Epithelial cell of prostate (primary cell): ENCODE measurements around the gene NYAP1.
"Not testable (repeated sequence)": the region's sequence is repeated elsewhere in the genome, so short reads cannot be mapped to it uniquely, and the experiment has no call there.

Source experiments
- DNase-seq: peaks from one replicate; pipeline ENCODE4 v3.0.0-alpha.2; 2011; ENCODE audit warnings: low read depth, low spot score
- H3K27ac ChIP-seq: fragments of 450-650 bp; 2 replicates; pipeline ENCODE4 v1.5.1; 2017; ENCODE audit warnings: mild to moderate bottlenecking

Gene NYAP1

DNA sequence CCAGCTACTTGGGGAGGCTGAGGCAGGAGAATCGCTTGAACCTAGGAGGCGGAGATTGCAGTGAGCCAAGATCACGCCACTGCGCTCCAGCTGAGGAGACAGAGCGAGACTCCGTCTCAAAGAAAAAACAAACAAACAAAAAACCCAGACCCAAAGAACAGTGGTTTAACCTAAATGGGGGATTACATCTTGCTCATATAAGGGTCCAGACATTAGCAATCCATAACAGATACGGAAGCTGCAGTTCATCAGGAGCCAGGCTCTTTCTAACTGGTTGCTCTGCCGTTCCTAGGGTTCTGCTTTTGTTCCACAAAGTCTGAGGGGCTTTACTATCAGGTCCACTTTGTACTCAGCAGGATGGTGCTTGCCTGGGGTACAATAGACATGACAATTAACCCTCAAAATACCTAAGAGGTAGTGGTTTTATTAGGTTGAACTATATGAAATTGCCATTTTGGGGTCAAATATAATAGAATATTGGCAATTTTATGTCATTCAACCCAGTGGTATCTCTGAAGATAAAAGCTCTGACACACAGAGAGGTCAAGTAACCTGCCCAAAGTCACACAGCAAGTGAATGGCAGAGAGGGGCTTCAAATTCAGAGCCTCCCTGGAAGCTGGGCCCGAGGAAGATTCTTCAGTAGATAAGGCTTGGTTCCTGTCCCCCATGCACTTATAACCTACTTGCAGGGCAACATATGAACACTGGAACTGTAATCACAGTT lies 21.3 kb downstream of the NYAP1 start:
- H3K27ac ChIP-seq = no peak overlapping the region
- DNase-seq = no peak

DNA sequence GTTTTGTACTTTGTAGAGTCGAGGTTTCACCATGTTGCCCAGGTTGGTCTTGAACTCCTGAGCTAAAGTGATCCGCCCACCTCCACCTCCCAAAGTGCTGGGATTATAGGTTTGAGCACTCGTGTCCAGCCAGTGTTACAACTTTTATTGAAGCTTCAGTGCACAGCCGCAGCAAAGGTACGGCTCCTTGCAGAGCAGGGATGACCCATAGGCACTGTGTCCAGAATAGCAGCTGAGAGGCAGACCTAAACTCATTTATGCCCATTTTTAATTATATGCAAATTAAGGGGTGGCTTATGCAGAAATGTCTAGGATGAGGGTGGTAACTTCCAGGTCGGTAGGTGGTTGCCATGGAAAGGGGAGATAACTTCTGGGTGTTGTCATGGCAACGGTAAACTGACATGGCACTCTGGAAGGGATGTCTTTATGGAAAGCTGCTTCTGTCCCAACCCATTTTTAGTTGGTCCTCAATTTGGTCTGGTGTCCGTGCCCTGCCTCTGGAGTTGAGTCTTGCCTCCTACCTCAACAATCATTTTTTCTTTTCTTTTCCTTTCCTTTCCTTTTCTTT lies 22.7 kb downstream of the NYAP1 start:
- H3K27ac ChIP-seq = no peak overlapping the region
- DNase-seq = no peak

GRCh38 chr7:100509231-100509630 lies 25.5 kb downstream of the NYAP1 start:
- DNase-seq = peak; percentile 92
- peak overlapping the region; percentile 68 for H3K27ac ChIP-seq

DNA sequence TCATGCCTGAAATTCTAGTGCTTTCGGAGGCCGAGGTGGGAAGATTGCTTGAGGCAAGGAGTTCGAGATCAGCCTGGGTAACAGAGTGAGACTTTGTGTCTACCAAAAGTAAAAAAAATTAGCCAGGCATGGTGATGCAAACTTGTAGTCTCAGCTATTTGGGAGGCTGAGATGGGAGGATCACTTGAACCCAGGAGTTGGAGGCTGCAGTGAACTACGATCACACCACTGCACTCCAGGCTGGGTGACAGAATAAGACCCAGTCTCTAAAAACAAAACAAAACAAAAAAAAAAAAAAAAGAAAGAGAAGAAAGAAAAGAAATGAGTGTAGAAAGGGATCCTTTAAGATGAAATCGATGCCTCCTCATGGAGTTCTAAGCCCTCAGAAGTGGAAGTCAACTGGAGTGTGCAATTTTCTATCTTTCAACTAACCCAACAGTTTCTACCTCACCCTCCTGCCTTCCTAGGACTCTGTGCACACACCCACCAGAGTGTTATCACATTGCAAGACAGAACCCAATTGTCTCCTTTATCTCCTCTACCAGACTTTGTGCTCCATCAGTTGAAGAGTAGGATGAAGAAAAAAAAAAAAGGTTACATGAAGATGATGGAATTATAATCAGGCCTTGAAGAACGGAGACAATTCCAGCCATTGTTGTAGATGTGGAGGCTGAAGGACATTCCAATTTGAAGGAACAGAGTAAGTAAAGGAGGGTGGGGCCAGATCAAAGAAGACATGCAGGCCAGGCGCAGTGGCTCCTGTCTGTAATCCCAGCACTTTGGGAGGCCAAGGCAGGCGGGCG lies 26.9 kb downstream of the NYAP1 start:
- no peak for DNase-seq
- H3K27ac ChIP-seq = no peak overlapping the region

DNA sequence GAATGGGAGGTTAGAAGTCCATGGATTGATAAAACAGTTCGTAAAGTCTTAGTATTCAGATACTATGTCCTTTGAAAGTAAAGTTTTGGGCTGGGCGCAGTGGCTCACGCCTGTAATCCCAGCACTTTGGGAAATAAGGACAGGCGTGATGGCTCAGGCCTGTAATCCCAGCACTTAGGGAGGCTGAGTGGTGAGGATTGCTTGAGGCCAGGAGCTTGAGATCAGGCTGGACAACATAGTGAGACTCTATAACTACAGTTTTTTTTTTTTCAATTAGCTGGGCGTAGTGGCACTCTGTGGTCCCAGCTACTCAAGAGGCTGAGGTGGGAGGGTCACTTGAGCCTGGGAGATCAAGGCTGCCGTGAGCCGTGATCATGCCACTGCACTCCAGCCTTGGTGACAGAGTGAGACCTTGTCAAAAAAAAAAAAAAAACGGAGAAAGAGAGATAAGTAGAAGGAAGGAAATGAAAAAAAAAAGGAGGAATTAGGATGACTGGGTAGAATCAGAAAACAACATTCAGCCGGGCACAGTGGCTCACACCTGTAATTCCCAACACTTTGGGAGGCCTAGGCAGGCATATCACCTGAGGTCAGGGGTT lies 29.6 kb downstream of the NYAP1 start:
- DNase-seq = no peak
- no peak overlapping the region for H3K27ac ChIP-seq

DNA sequence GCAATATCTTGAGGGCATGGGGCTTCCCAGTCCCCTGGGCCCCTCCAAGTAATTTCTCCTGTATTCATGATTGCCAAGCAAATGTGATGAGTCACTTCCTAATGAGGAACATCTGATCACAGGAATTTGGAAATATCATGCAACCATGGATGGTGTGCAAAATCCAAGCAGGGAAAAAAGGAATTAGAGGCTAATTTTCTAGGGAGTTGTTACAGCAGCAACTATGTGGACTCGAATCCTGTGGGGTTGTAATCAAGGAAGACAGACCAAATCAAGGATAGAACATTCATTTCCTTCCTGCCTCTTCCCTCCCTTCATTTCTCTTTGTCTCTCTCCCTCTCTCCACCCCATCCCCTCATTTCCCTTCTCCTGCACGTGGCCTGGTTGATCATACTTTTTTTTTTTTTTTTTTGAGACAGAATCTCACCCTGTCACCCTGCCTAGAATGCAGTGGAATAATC lies 31.4 kb downstream of the NYAP1 start:
- no peak for DNase-seq

GRCh38 chr7:100516135-100516812 lies 32.5 kb downstream of the NYAP1 start:
- H3K27ac ChIP-seq = no peak overlapping the region
- DNase-seq = no peak

More for the DNA sequence above, 31.4 kb downstream of the NYAP1 start:
- H3K27ac ChIP-seq = peak overlapping the region; percentile 1

GRCh38 chr7:100517305-100517704 lies 33.6 kb downstream of the NYAP1 start:
- H3K27ac ChIP-seq = no peak overlapping the region
- no peak for DNase-seq

- no peak overlapping the region for H3K27ac ChIP-seq
- DNase-seq = no peak
Observed at GRCh38 chr7:100519580-100519979, 35.9 kb downstream of the NYAP1 start.

- DNase-seq = no peak
- H3K27ac ChIP-seq = no peak overlapping the region
Observed at GRCh38 chr7:100520138-100520537, 36.4 kb downstream of the NYAP1 start.

- DNase-seq = no peak
- H3K27ac ChIP-seq = no peak overlapping the region
Observed at GRCh38 chr7:100521076-100521475, 37.3 kb downstream of the NYAP1 start.

DNA sequence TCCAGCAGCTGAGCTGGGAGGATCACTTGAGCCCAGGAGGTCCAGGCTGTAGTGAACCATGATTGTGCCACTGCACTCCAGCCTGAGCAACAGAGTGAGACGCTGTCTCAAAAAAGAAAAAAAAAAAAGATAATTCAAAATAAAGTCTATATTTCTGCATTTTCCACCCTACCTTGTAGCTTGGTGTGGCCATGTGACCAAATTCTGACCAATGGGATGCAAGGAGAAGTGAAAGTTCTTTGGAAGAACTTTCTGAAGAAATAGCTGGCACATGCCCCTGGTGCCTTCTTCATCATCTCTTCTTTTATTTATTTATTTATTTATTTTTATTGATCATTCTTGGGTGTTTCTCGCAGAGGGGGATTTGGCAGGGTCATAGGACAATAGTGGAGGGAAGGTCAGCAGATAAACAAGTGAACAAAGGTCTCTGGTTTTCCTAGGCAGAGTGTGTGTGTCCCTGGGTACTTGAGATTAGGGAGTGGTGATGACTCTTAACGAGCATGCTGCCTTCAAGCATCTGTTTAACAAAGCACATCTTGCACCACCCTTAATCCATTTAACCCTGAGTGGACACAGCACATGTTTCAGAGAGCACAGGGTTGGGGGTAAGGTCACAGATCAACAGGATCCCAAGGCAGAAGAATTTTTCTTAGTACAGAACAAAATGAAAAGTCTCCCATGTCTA lies 38.3 kb downstream of the NYAP1 start:
- DNase-seq, H3K27ac ChIP-seq: not testable (repeated sequence)

- not testable (repeated sequence) for H3K27ac ChIP-seq, DNase-seq
Observed at GRCh38 chr7:100523192-100523591, 39.5 kb downstream of the NYAP1 start.

DNA sequence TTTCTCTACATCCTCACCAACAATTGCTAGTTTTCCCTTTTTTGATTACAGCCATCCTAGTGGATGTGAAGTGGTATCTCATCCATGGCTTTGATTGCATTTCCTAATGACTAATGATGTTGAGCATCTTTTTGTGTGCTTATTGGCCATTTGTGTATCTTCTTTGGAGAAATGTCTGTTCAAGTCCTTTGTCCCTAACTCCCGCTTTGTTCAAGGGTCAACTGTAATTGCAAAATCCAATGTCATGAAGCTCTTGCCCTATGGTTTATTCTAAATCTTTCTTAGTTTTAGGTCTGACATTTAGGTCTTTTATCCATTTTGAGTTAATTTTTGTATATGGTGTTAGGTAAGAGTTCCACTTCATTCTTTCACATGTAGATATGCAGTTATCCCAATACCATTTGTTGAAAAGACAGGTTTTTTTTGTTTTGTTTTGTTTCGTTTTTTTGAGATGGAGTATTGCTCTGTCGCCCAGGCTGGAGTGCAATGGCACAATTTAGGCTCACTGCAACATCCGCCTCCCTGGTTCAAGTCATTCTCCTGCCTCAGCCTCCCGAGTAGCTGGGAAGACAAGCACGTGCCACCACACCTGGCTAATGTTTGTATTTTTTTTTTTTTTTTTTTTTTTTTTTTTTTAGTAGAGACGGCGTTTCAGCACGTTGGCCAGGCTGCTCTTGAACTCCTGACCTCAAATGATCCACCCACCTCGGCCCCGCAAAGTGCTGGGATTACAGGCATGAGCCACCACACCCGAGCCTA lies 44.6 kb downstream of the NYAP1 start:
- H3K27ac ChIP-seq, DNase-seq: not testable (repeated sequence)

DNA sequence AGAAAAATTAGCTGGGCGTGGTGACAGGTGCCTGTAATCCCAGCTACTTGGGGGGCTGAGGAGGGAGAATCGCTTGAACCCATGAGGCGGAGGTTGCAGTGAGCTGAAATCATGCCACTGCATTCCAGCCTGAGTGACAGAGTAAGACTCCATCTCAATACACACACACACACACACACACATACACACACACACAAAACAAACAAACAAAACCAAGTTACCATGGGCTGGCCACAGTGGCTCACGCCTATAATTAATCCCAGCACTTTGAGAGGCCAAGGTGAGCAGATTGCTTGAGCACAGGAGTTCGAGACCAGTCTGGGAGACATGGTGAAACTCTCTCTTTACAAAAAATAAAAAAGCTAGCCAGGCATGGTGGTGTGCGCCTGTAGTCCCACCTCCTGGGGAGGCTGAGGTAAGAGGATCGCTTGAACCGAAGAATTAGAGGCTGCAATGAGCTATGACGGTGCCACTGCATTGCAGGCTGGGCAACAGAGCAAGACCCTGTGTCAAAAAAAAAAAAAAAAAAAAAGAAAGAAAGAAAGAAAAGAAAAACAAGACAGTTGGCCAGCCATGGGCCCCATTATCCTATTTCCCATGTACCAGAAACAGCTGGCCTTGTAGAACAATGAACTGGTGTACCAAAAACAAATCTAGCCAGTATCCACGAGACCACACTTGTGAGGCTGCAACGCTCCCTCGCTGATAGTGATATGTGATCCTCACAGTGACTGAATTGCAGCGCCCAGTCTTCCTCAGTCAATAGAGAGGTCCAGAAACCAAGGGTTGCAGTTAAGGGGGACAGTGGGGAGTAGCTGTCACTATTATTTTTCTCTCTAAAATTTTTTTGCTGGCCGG lies 48.7 kb downstream of the NYAP1 start:
- no peak overlapping the region for H3K27ac ChIP-seq
- no peak for DNase-seq

DNA sequence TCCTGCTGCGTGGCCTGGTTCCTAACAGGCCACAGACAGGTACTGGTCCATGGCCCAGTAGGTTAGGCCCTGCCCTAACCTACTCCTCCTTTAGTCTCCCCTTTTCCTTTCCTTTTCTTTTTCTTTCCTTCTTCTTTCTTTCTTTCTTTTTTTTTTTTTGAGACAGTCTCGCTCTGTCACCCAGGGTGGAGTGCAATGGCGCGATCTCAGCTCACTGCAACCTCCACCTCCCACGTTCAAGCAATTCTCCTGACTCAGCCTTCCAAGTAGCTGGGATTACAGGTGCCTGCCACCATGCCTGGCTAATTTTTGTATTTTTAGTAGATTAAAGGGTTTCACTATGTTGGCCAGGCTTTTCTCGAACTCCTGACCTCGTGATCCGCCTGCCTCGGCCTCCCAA lies 52.3 kb downstream of the NYAP1 start:
- not testable (repeated sequence) for H3K27ac ChIP-seq, DNase-seq

- DNase-seq, H3K27ac ChIP-seq: not testable (repeated sequence)
Observed at GRCh38 chr7:100536695-100537094, 53.0 kb downstream of the NYAP1 start.

- DNase-seq = no peak
- H3K27ac ChIP-seq = no peak overlapping the region
Observed at GRCh38 chr7:100538348-100538653, 54.6 kb downstream of the NYAP1 start.
